PFSK-1 (cell line): ENCODE data around the gene ZBTB25.

Experiments used
- FOXP2 ChIP-seq: optimal IDR thresholded peaks from 2 replicates; pipeline ENCODE3; 2011; ENCODE audit warnings: borderline replicate concordance, control low read depth, inconsistent platforms; ENCODE audit not compliant: insufficient read depth; ENCODE audit errors: extremely low read length, extremely low read depth
- POLR2AphosphoS5 ChIP-seq: IDR thresholded peaks from 2 replicates; pipeline ENCODE4 v1.6.1; 2012; ENCODE audit warnings: low read depth, mild to moderate bottlenecking, control low read depth, low read length, moderate library complexity
- SIN3A ChIP-seq: IDR thresholded peaks from 2 replicates; pipeline ENCODE4 v1.6.1; 2012; ENCODE audit warnings: mild to moderate bottlenecking, low read length, moderate library complexity, borderline replicate concordance; ENCODE audit not compliant: insufficient read depth
- TAF1 ChIP-seq: IDR thresholded peaks from 2 replicates; pipeline ENCODE4 v1.6.1; 2012; ENCODE audit warnings: low read length, control low read depth, borderline replicate concordance; ENCODE audit not compliant: insufficient read depth
- TF ChIP-seq, protein P1 (sequence below), 2 experiments: IDR thresholded peaks; 2 replicates each; pipeline versions ENCODE4 v1.6.1 to v1.8.0; 2011 to 2012; ENCODE audit warnings: low read depth in 2 of 2, low read length in 2 of 2, control low read depth in 1 of 2, inconsistent platforms in 1 of 2, mild to moderate bottlenecking in 1 of 2, moderate library complexity in 1 of 2; ENCODE audit not compliant: insufficient read depth in 1 of 2

DNA sequence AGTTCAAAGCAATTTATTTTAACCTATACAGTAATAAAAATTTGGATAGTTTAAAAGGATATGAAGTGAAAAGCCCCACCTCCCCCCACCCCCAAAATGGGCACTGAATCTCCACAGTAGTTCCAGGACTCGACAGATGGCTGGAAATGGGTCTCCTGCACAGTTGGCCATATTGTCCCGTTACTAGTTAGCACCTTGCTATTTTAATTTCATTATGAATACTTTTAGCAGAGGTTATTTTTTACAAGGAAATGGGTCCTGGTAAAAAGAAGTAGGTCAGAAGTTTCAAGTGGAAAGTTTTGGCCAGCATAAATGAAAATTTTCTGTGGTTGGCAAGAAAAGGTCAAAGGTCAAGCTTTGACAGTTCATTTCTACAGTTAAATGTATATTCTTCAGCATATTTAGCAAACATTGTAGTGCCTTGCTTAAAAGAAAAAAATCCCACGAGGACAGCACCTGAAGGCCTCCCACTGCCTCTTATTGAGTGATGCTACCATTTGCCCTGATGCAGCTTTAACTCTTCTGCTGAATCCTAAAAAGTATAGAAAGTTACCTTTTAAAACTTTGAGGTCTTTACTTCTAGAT lies 87.2 kb downstream of the ZBTB25 start:
- no peak for TF ChIP-seq POLR2AphosphoS5
- no peak for TF ChIP-seq TAF1
- TF ChIP-seq, protein P1, sequence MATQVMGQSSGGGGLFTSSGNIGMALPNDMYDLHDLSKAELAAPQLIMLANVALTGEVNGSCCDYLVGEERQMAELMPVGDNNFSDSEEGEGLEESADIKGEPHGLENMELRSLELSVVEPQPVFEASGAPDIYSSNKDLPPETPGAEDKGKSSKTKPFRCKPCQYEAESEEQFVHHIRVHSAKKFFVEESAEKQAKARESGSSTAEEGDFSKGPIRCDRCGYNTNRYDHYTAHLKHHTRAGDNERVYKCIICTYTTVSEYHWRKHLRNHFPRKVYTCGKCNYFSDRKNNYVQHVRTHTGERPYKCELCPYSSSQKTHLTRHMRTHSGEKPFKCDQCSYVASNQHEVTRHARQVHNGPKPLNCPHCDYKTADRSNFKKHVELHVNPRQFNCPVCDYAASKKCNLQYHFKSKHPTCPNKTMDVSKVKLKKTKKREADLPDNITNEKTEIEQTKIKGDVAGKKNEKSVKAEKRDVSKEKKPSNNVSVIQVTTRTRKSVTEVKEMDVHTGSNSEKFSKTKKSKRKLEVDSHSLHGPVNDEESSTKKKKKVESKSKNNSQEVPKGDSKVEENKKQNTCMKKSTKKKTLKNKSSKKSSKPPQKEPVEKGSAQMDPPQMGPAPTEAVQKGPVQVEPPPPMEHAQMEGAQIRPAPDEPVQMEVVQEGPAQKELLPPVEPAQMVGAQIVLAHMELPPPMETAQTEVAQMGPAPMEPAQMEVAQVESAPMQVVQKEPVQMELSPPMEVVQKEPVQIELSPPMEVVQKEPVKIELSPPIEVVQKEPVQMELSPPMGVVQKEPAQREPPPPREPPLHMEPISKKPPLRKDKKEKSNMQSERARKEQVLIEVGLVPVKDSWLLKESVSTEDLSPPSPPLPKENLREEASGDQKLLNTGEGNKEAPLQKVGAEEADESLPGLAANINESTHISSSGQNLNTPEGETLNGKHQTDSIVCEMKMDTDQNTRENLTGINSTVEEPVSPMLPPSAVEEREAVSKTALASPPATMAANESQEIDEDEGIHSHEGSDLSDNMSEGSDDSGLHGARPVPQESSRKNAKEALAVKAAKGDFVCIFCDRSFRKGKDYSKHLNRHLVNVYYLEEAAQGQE (IDR thresholded peaks at IDR 0.05; ENCODE audit: insufficient read depth in 1 of 2, low read depth in 2 of 2, low read length in 2 of 2), result no peak
- TF ChIP-seq SIN3A, result no peak
- no peak for TF ChIP-seq FOXP2
